Neuron (in vitro differentiated cells): ENCODE data around the gene MTA2.
"Not testable (repeated sequence)": the region's sequence is repeated elsewhere in the genome, so short reads cannot be mapped to it uniquely, and the experiment has no call there.

Experiments used
- H2AFZ ChIP-seq: one replicate; pipeline ENCODE4 v1.6.1; 2013; ENCODE audit warnings: low read depth, mild to moderate bottlenecking, inconsistent platforms, low read length, moderate library complexity
- H3K27me3 ChIP-seq: one replicate; pipeline ENCODE4 v1.6.1; 2013; ENCODE audit warnings: low read length; ENCODE audit not compliant: insufficient read depth
- H3K36me3 ChIP-seq: one replicate; pipeline ENCODE4 v1.6.1; 2013; ENCODE audit warnings: low read length; ENCODE audit not compliant: insufficient read depth
- H3K4me1 ChIP-seq: one replicate; pipeline ENCODE4 v1.6.1; 2013; ENCODE audit warnings: low read length; ENCODE audit not compliant: insufficient read depth
- H3K4me3 ChIP-seq: 2 replicates; pipeline ENCODE4 v1.5.1; 2013; ENCODE audit warnings: mild to moderate bottlenecking, low read length, moderate library complexity
- H3K9me3 ChIP-seq: one replicate; pipeline ENCODE4 v1.6.1; 2013; ENCODE audit warnings: low read length

MTA2 gene

DNA sequence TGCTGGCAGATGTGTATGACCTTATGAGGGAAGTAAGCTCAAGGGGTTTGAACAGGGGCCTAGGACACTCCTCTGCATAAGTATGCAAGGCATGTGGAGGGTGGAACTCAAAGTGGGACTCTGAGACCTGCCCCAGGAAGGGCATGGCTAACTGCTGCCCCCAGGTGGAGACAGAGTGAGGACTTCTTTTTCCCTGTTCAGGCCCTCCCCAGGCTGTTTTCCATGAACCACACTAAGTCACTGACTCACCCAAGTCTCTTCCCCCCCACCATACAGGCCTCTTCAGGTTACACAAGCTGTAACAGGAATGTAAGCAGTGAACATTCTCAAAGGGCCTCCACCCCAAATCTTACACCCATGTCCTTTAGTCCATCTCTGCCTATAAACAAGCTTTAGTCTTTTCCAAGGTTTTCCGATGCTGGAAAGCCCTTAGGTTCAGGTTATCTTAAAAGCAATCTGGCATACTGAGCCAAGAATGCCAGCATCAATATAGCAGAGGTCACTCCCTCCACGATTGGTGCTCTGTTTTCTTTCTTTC, 41.0 kb downstream of the MTA2 start:
- Histone ChIP-seq H3K27me3 (no peaks in the 10 kb centered on the region), H2AFZ (no peak overlapping the region), H3K36me3 (peaks cover 70% of the 10 kb centered on the region), H3K9me3 (no peaks in the 10 kb centered on the region), H3K4me1 (peaks cover 14% of the 10 kb centered on the region), H3K4me3 (no peak overlapping the region)

DNA sequence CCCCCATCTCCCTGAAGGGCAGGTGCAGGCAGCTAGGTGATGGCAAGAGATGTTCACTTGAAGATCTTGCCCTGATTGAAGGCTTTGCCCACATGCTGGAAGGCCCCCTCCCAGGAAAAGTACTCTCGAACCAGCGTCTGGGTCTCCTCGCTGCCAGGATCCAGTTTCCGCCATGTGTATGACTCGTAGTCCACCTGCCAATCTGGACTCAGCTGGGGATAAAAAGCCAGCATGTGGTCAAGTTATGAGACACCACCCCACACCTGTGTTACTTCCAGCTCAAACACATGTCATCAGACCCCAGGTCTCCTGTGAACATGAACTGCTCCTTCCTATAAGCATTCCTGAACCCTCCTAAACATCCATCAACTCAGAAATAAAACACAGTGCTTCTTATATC, 42.0 kb downstream of the MTA2 start:
- Histone ChIP-seq H3K36me3 (peaks cover 62% of the 10 kb centered on the region), H3K4me1 (peaks cover 18% of the 10 kb centered on the region)
- not testable (repeated sequence) for H3K4me3 ChIP-seq, H3K27me3 ChIP-seq, H2AFZ ChIP-seq, H3K9me3 ChIP-seq

DNA sequence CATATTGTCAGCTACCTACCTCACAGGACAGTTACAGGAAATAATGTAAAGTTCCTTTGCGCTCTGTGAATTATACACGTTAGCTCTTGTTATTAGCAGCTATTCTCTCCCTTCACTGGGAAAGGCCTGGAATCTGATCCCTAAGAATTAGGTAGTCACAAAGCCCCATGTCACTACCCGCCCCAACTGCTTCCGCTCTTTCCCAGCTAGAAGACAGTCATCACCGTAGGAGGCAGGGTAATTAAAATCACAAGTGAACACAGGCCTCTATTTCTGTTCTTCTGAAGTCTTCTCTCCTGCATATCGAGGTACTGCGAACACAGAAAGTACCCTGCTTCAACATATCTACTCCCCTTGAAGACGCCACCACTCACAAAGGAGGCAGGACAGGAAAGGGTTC, 42.5 kb downstream of the MTA2 start:
- Histone ChIP-seq H3K4me3 (no peak overlapping the region), H3K9me3 (no peaks in the 10 kb centered on the region), H3K27me3 (no peaks in the 10 kb centered on the region), H3K36me3 (peaks cover 62% of the 10 kb centered on the region), H2AFZ (no peak overlapping the region), H3K4me1 (peaks cover 20% of the 10 kb centered on the region)

GRCh38 chr11:62558669-62559068, 43.0 kb downstream of the MTA2 start:
- peaks cover 59% of the 10 kb centered on the region for H3K36me3 ChIP-seq
- H3K4me3 ChIP-seq: no peak overlapping the region
- H2AFZ ChIP-seq: no peak overlapping the region
- no peaks in the 10 kb centered on the region for H3K9me3 ChIP-seq
- peaks cover 25% of the 10 kb centered on the region for H3K4me1 ChIP-seq
- no peaks in the 10 kb centered on the region for H3K27me3 ChIP-seq

DNA sequence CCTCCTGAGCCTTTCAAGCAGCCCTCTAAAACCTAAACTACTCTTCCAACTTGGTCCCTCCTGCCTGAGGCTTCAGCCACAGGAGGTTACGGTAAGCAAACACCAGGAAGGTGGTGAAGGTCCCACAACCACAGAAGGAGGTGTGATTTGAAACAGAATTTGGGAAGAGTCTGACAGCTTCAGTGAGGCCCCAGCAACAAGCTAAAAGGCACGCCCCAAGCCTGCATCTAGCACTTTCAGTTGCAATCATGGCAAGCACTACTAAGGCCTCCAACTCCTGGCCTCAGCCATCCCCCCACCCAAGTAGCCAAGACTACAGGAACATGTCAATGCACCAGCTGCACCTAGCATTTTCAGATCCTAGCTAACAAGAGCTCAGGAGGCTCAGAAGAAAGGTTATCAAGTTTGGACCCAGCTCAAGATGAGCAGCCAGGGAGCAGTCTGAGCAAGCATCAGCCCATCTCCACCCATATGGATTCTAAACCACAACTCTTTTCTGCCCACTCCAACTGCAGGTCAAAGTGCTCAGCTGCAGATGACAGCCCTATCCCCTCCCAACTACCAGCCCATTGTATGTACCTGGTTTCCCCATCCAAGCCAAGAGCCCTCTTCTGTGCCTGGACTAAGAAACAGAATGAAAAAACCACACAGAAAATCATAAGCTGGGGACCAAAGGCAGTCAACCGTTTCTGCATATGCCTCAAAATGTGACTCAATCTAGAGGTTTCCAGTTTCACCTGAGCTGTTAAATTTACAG, 44.6 kb downstream of the MTA2 start:
- no peak overlapping the region for H2AFZ ChIP-seq
- H3K4me1 ChIP-seq: peaks cover 40% of the 10 kb centered on the region
- H3K4me3 ChIP-seq: no peak overlapping the region
- peaks cover 45% of the 10 kb centered on the region for H3K36me3 ChIP-seq
- H3K27me3 ChIP-seq: no peaks in the 10 kb centered on the region
- no peaks in the 10 kb centered on the region for H3K9me3 ChIP-seq

- H3K27me3 ChIP-seq: no peaks in the 10 kb centered on the region
- H3K4me3 ChIP-seq: no peak overlapping the region
- no peak overlapping the region for H2AFZ ChIP-seq
- peaks cover 47% of the 10 kb centered on the region for H3K4me1 ChIP-seq
- peaks cover 38% of the 10 kb centered on the region for H3K36me3 ChIP-seq
- no peaks in the 10 kb centered on the region for H3K9me3 ChIP-seq
These were observed 45.4 kb downstream of the MTA2 start for GRCh38 chr11:62556108-62556874.

DNA sequence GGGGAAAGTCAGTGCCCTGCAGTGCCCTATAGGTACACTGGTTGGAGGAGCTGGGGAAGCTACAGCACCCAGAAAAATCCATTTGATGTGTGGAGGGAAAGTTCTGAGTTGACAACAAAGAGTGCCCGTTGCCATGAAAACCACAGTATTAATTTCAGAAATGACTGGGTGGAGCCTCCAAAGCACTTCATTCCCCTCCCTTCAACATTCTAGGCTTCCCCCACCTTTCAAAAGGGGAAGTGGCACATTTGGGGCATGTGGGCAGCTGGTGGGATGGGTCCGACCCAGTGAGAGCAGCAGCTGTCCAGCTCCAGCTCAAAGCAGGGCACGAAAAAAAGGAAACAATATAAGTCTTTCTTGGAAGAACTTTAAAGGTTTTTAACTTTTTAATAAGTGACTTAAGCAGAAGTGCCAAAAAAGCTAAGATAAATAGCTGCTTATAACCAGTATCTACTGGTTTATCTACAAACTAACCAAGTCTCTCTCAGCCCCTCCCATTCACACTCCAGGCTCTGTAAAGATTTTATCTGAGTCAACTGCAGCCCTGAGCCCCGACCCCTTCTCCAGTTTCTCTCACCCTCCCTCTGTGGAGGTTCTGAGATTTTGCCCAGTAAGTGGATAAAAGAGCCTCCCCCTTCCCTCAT, 46.1 kb downstream of the MTA2 start:
- Histone ChIP-seq H3K4me3 (no peak overlapping the region), H3K36me3 (peaks cover 33% of the 10 kb centered on the region), H3K4me1 (peaks cover 47% of the 10 kb centered on the region), H2AFZ (no peak overlapping the region), H3K9me3 (no peaks in the 10 kb centered on the region), H3K27me3 (no peaks in the 10 kb centered on the region)

- Histone ChIP-seq H2AFZ (no peak overlapping the region), H3K27me3 (no peaks in the 10 kb centered on the region), H3K36me3 (peaks cover 23% of the 10 kb centered on the region), H3K4me3 (no peak overlapping the region), H3K9me3 (no peaks in the 10 kb centered on the region), H3K4me1 (peaks cover 47% of the 10 kb centered on the region)
These were observed 47.1 kb downstream of the MTA2 start for GRCh38 chr11:62554387-62555167.

- Histone ChIP-seq H3K27me3 (no peaks in the 10 kb centered on the region), H2AFZ (no peak overlapping the region), H3K36me3 (peaks cover 16% of the 10 kb centered on the region), H3K4me3 (no peak overlapping the region), H3K9me3 (no peaks in the 10 kb centered on the region), H3K4me1 (peaks cover 47% of the 10 kb centered on the region)
These were observed 47.8 kb downstream of the MTA2 start for GRCh38 chr11:62553839-62554361.

GRCh38 chr11:62553080-62553838, 48.4 kb downstream of the MTA2 start:
- Histone ChIP-seq H3K4me3 (no peak overlapping the region), H3K27me3 (no peaks in the 10 kb centered on the region), H3K9me3 (no peaks in the 10 kb centered on the region), H3K4me1 (peaks cover 47% of the 10 kb centered on the region), H2AFZ (no peak overlapping the region), H3K36me3 (peaks cover 11% of the 10 kb centered on the region)

DNA sequence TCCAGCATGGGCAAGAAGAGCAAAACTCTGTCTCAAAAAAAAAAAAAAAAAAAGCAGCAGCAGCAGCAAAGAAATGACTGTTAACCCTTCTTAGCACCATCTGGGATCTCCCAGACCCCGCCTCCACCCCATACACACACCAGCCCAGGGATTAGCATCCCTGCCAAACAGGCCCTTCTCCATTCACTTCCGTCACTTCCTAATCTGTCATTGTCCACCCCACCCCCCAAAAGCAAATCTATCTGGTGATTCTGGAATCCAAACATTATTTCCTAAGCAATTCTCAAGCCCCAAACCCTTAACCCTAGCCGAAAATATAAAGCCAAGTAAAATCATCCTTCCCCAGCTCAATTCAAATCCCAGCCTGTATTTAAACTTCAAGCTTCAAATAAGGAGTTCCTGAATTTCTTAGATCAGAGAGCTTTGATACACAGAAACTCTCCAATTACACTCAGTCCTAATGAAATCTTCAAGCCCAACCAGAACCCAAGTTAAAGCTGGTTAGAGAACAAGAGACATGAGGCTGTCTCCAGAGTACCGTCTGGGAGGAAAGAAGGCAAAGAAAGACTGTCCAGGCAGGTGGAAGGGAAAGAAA, 49.1 kb downstream of the MTA2 start:
- peaks cover 9% of the 10 kb centered on the region for H3K36me3 ChIP-seq
- H2AFZ ChIP-seq: no peak overlapping the region
- no peak overlapping the region for H3K4me3 ChIP-seq
- peaks cover 52% of the 10 kb centered on the region for H3K4me1 ChIP-seq
- no peaks in the 10 kb centered on the region for H3K27me3 ChIP-seq
- H3K9me3 ChIP-seq: no peaks in the 10 kb centered on the region

- not testable (repeated sequence) for H3K4me3 ChIP-seq, H3K36me3 ChIP-seq, H2AFZ ChIP-seq, H3K27me3 ChIP-seq, H3K9me3 ChIP-seq
- H3K4me1 ChIP-seq: peaks cover 50% of the 10 kb centered on the region
These were observed 51.2 kb downstream of the MTA2 start for GRCh38 chr11:62550478-62550877.
